GM12892 (cell line): ENCODE results near the gene DCLK2.

Experiments
- DNase-seq: peaks from one replicate; pipeline ENCODE4 v3.0.0; 2011; ENCODE audit not compliant: insufficient read length
- FAIRE-seq: peaks from 2 replicates; lab custom pipeline; 2011; peaks lifted over from hg19 to GRCh38; lab: Jason Lieb, UNC
- POLR2A ChIP-seq: IDR thresholded peaks from 2 replicates; pipeline ENCODE4 v1.6.1; 2011; ENCODE audit warnings: low read depth, low read length, control low read depth
- POLR2AphosphoS5 ChIP-seq: IDR thresholded peaks from 2 replicates; pipeline ENCODE4 v1.6.1; 2011; ENCODE audit warnings: low read depth, low read length, control low read depth
- TAF1 ChIP-seq: IDR thresholded peaks from 2 replicates; pipeline ENCODE4 v1.6.1; 2011; ENCODE audit warnings: low read depth, mild to moderate bottlenecking, control low read depth, low read length, borderline replicate concordance

DCLK2 gene

DNA sequence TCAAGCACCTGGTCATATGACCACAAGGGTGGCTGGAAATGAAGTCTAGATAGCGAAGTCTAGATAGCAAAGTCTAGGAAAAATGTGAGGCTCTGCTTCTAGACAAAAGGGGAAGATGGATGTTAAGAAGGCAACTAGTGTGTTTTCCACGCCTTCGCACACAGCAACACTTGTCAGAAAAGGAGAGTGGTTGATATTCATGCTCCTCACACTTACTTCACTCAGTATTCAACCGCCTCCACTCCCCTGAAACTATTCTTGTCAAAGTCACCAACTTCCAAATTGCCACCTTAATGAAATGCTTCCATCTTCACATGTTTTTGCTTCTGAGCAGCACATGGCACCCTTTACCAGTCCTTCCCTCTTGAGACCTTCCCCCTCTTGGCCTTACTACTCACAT lies 27.7 kb upstream of the DCLK2 start:
- TF ChIP-seq TAF1 (no peak), POLR2A (no peak), POLR2AphosphoS5 (no peak)
- FAIRE-seq (no peak), DNase-seq (no peak)

DNA sequence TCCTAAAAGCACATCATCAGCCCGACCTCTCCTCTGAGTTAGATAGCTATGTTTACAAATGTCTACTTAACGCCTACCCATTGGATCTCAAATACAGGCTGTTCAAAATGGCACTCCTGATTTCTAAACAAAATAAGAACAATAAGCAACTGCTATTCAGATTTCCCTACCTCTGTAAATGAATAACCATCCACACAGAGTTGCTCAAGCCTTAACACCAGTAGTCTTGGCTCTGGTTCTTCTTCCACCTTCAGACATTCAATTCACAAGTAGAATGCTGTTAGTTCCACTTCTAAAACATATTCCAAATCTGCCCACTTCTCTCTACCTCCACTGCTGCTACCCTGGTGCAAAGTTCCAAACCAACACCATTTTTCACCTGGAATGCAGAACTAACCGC lies 27.1 kb upstream of the DCLK2 start:
- no peak for TF ChIP-seq POLR2AphosphoS5
- TF ChIP-seq TAF1 = no peak
- no peak for TF ChIP-seq POLR2A
- no peak for DNase-seq
- no peak for FAIRE-seq

DNA sequence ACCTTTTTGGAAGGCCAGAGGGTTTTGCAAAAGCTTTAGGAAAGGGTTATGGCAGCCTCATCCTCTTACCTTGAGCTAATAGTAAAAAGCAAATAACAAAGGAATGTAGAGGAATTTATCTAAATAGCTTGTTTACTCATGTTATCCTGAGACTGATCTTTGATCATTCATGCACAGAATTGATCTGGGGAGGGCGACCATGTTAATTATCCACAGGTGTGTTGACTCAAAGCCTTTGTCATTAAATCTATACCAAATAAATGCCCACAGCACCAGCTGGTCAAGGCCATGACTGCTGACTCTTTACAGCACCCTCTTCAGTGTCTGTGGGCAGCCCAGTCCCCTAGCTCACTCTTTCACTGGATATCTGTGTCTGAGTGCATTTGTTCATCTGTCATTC lies 22.8 kb upstream of the DCLK2 start:
- TF ChIP-seq POLR2AphosphoS5 = no peak
- no peak for TF ChIP-seq TAF1
- TF ChIP-seq POLR2A = no peak
- no peak for FAIRE-seq

DNA sequence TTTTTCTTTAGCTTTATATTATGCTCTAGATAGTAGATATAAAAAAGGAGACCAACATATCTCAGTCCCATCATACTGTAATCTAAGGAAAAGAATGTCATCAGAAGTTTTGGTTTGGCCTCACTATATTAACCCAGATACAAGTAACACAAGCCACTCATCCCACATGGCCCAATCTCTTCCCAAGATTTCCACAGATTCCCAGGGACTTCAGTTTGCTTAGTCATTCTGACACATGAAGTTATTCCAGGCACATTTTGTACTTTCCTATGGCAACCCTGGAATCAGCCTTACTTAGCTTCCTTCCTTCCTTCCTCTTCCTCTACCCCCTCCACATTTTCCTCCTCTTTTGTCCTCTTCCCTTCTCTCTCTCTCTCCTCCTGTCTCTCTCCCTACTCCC lies 21.7 kb upstream of the DCLK2 start:
- DNase-seq (no peak), FAIRE-seq (no peak)
- TF ChIP-seq TAF1 (no peak), POLR2AphosphoS5 (no peak), POLR2A (no peak)

More for the DNA sequence above, 22.8 kb upstream of the DCLK2 start:
- DNase-seq = no peak

DNA sequence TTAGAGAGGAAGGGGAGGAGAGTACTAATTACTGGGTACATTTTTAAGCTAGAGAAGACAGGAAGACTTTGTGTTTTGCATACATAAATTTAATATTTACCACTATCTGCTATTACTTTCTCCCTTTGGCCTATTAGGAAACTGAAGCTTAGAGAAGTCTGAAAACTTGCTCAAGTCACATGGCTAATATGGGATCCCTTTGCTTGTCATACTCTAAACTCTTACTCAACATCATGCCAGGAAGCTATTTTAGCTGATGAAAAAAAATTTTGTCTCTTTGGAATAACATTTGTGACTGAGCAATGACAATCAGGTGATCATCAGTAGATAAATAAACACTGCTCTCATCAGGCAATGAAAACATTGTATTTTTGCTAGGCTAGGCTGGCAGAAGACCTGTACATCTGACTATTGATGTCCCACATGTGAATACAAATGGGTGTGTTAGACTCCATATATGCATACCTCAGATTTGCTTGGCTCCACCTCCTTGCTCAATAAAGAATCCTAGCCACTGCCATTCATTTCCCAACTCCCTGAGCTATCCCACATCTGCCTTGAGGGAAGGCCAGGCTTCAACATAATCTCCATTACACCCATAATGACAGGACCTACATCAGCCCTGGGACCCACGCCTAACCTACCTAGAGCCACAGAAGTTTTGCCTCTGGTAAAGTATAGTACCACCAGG lies 17.0 kb upstream of the DCLK2 start:
- no peak for FAIRE-seq

DNA sequence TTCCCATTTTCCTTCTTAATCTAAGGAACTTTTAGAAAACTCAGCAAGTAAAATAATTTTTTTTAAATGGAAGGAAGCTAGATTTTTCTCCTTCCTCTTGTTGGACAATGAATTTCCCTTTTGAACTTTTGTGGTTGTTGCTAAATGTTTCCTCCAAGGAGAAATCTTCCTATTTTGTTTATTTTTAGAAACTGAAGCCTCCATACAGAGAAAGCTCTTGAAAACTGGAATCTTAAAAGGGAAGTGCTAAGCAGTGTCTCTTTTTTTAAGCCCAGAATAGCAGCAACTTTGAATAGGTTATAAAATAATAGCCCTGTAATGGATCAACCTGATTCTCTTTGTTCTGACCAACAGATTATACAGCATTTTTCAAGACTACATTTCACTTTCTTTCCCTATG lies 15.1 kb upstream of the DCLK2 start:
- DNase-seq (no peak), FAIRE-seq (no peak)
- no peak for TF ChIP-seq POLR2AphosphoS5
- no peak for TF ChIP-seq POLR2A
- TF ChIP-seq TAF1 = no peak

More for the DNA sequence above, 17.0 kb upstream of the DCLK2 start:
- no peak for DNase-seq
- TF ChIP-seq POLR2A (no peak), POLR2AphosphoS5 (no peak), TAF1 (no peak)

DNA sequence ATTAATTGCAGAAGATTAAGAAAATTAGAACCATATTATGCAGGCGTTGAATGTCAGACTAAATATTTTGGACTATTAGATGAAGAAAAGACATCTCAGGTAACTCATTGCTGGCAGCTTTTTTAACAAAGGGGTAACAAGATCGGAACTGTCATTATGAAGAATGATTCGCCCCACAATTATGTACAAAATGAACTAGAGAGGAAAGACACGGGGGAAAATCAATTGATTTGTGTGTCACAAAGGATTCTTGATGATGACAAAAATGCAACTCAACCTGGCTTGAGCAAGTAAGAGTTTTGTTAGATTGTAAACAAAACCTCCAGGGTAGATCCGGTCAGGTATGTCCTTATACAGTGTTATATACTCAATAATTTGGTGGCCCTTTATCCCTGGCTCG lies 12.5 kb upstream of the DCLK2 start:
- TF ChIP-seq TAF1 (no peak), POLR2A (no peak), POLR2AphosphoS5 (no peak)
- FAIRE-seq (no peak), DNase-seq (no peak)

DNA sequence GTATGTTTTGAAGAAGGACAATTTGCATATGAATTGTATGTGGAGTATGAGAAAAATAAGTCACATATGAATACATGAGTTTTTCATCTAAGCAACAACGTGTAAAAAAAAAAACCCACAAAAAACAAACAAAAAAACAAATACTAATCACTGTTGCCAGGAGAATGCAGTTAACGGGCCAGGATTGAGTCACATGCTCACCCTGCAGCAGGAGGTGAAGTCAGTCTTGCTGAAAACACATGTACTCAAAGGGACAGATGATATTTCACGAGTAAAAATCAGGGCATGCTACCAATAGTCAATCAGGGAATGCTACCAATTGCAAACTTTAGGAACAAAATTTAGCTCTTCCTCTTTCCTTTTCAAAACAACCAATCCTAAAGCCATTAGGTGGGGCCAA lies 10.4 kb upstream of the DCLK2 start:
- no peak for FAIRE-seq
- TF ChIP-seq TAF1 (no peak), POLR2AphosphoS5 (no peak), POLR2A (no peak)
- DNase-seq = no peak

DNA sequence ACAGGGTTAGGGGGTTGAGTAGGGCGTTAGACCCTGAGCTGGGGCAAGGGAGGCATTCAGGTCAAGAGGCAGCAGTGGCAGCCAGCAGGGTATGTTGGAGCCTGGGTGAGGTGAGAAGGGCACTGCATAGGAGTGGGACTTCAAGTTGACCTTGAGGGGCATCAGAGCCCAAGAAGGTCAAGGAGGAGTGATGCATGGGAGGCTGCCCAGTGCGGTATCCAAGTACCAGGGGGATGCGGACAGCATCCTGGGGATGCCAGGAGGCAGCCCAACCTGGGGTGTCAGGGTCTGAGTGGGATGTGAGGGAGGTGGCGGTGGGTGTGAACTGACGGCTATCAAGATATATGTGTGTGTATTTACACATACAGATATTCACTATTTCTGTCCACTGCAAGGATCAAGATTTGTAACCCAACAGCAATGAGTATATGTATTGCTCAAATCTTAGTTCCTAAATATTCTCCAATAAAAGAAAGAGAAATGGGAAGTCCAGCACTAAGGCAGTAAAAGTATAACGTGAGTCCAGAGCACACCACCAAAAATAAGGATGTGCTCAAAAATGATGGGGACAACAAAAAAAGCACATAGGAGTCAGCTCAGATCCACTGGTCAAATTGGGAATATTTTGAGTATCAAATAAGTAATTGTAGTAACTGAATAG lies 9.8 kb upstream of the DCLK2 start:
- no peak for FAIRE-seq
- no peak for TF ChIP-seq TAF1
- TF ChIP-seq POLR2AphosphoS5 = no peak
- TF ChIP-seq POLR2A = no peak
- no peak for DNase-seq

DNA sequence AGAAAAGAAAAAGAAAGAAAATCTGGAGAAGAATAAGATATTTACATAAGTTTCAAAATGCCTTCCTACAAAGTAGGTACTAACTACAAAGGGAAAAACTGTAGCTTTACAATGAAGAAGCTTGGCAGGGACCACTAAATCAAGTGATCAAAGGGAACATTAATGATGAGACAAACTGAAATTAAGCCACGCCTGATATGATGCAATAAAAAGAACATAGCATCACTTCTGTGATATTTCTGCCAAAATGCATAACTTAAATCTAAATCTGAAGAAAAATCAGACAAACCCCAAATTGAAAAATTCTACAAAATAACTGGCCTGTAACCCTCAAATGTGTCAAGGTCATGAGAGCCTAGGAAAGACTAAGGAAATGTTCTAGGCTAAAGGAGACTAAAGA lies 8.9 kb upstream of the DCLK2 start:
- no peak for DNase-seq
- no peak for FAIRE-seq
- no peak for TF ChIP-seq POLR2AphosphoS5
- no peak for TF ChIP-seq TAF1
- no peak for TF ChIP-seq POLR2A

DNA sequence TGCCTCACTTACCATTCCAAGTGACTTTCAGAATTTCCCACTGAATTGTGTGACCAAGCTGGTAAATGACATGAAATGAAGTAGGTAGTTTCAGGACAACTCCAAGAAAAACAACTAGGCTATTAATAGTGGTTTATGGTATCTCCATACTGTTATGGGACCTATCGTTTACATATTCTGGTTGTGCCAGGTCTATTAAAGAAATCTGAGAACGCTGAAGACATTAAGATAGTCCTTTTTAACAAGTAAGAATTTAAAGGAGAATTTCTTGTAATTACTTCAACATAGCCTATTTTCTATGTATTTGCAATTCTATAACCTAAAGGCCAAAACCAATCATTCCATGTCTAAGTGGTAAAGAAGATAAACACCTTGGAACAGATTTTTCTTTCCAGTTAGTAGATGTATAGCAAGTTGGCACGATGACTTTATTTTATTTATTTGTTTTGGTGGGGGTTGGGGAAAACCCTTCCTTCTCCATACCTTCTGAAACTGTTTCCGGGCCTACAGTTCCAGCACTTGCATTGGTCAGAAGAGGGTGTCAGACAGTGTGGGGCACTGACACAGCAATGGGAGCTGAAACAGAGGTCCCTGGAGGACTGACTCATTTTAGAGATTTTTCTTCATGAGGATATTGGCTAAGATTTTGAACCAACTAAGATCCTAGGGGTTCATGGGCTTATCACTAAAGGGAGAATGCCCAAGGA lies 7.6 kb upstream of the DCLK2 start:
- FAIRE-seq = no peak
- TF ChIP-seq TAF1 = no peak
- no peak for TF ChIP-seq POLR2AphosphoS5
- TF ChIP-seq POLR2A = no peak
- no peak for DNase-seq

DNA sequence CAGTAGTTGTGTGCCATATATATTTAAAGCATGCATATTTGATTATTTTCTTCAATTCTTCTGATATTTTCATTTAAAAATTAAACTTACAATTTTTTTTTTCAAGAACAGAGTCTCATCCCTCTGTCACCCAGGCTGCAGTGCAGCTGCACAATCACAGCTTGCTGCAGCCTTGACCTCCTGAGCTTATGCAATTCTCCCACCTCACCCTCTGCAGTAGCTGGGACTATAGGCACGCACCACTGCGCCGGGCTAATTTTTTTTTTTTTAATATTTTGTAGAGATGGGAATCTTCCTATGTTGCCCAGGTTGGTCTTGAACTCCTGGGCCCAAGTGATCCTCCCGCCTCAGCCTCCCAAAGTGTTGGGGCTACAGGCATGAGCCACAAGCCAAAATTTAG lies 5.8 kb upstream of the DCLK2 start:
- no peak for FAIRE-seq

More for the DNA sequence above, 5.8 kb upstream of the DCLK2 start:
- DNase-seq = no peak
- TF ChIP-seq POLR2A = no peak
- TF ChIP-seq POLR2AphosphoS5 = no peak
- TF ChIP-seq TAF1 = no peak
